Stimulated activated CD4-positive, alpha-beta T cell treated with anti-CD3 and anti-CD28 coated beads, Interleukin-1b, Interleukin-23, amount 100 ng/mL, for 24 hours (primary cell): ENCODE measurements around the gene LPXN.

Source experiments
- DNase-seq, 4 experiments: peaks; one replicate each; pipeline ENCODE4 v3.0.0-alpha.2; 2020; ENCODE audit warnings: low read depth in 4 of 4, low spot score in 1 of 4

Gene LPXN

GRCh38 chr11:58575377-58576020 is at the start of gene LPXN:
LPXN (minus strand) TSS chr11:58575856; CDS start chr11:58575772, 84 bp downstream.
- DNase-seq: no peak

- DNase-seq: no peak
Observed at GRCh38 chr11:58625086-58625485, 49.4 kb upstream of the LPXN start.

- DNase-seq: no peak
Observed at GRCh38 chr11:58622344-58622743, 46.7 kb upstream of the LPXN start, which contains the start of gene CNTF. CNTF (plus strand) TSS chr11:58622665; CDS start chr11:58622753, 88 bp downstream.

- no peak for DNase-seq
Observed at GRCh38 chr11:58621586-58622262, 46.1 kb upstream of the LPXN start.

- DNase-seq: no peak
Observed at GRCh38 chr11:58617976-58618557, 42.4 kb upstream of the LPXN start.

GRCh38 chr11:58616594-58616993 is 40.9 kb upstream of the LPXN start:
- DNase-seq: no peak

GRCh38 chr11:58615559-58615958 is 39.9 kb upstream of the LPXN start:
- DNase-seq: no peak

GRCh38 chr11:58613228-58613627 is 37.6 kb upstream of the LPXN start:
- DNase-seq: no peak

- DNase-seq: no peak
Observed at GRCh38 chr11:58609723-58610122, 34.1 kb upstream of the LPXN start.

GRCh38 chr11:58608331-58608730 is 32.7 kb upstream of the LPXN start:
- no peak for DNase-seq

GRCh38 chr11:58606930-58607714 is 31.5 kb upstream of the LPXN start:
- no peak for DNase-seq

GRCh38 chr11:58600510-58600909 is 24.9 kb upstream of the LPXN start:
- DNase-seq: no peak

GRCh38 chr11:58597486-58598144 is 22.0 kb upstream of the LPXN start:
- DNase-seq: no peak

GRCh38 chr11:58596621-58597020 is 21.0 kb upstream of the LPXN start:
- DNase-seq: no peak

- DNase-seq: no peak
Observed at GRCh38 chr11:58594826-58595225, 19.2 kb upstream of the LPXN start.

GRCh38 chr11:58592760-58593472 is 17.3 kb upstream of the LPXN start:
- peak in 2 of 4 experiments; percentile 40 to 43 for DNase-seq

GRCh38 chr11:58591659-58592058 is 16.0 kb upstream of the LPXN start:
- DNase-seq: no peak

GRCh38 chr11:58586998-58587397 is 11.3 kb upstream of the LPXN start:
- no peak for DNase-seq

GRCh38 chr11:58582437-58582836 is 6.8 kb upstream of the LPXN start:
- DNase-seq: no peak

- no peak for DNase-seq
Observed at GRCh38 chr11:58580311-58580710, 4.7 kb upstream of the LPXN start.
